Panc1 (cell line): ENCODE data around the gene LRRC3. TPM values are rescaled to one million over a fixed set of nuclear protein-coding genes. Genes with fewer than 3 reads are reported as not detected.

ENCODE experiments used
- ATAC-seq: fragments of 200-7000 bp; cut with Tn5 transposase; 2 replicates; pipeline ENCODE4 v1.9.1; 2020; ENCODE audit warnings: mild to moderate bottlenecking, moderate library complexity
- BruUV-seq: library from RNA; stranded (reverse); fragments of 400-500 nt; replicated peaks from 2 replicates; lab custom pipeline; 2021; lab: Mats Ljungman, UMichigan
- CTCF ChIA-PET: fragments of 300-600 bp; sonication (Branson Sonifier 250); formaldehyde crosslinking; loops from one replicate; lab custom pipeline; 2022; ENCODE audit warnings: antibody characterized with exemption; lab: Charles Lee
- POLR2A ChIA-PET: fragments of 300-600 bp; sonication (Branson Sonifier 250); formaldehyde crosslinking; loops from one replicate; lab custom pipeline; 2022; ENCODE audit warnings: antibody characterized with exemption; lab: Charles Lee
- DNase-seq: peaks from one replicate; pipeline ENCODE4 v3.0.0-alpha.2; 2010; ENCODE audit warnings: low read depth, low spot score
- H3K27ac ChIP-seq: 2 replicates; pipeline ENCODE4 v1.5.1; 2011; ENCODE audit warnings: mild to moderate bottlenecking, low read length, inconsistent platforms
- H3K27me3 ChIP-seq: fragments of 200-500 bp; sonication (Bioruptor generic); 2 replicates; pipeline ENCODE4 v1.6.0; 2014; ENCODE audit warnings: low read length, inconsistent platforms; ENCODE audit not compliant: control insufficient read depth, insufficient read depth
- H3K36me3 ChIP-seq: fragments of 200-500 bp; sonication (Bioruptor generic); 2 replicates; pipeline ENCODE4 v1.5.1; 2014; ENCODE audit warnings: inconsistent platforms, mild to moderate bottlenecking, low read length, moderate library complexity; ENCODE audit not compliant: control insufficient read depth, insufficient read depth
- H3K4me1 ChIP-seq: 2 replicates; pipeline ENCODE4 v1.5.1; 2011; ENCODE audit warnings: inconsistent platforms, mild to moderate bottlenecking, low read length, moderate library complexity; ENCODE audit not compliant: control insufficient read depth, insufficient read depth
- H3K4me3 ChIP-seq, 2 experiments: 2 replicates each; pipeline ENCODE4 v1.5.1; 2011 to 2012; ENCODE audit warnings: low read depth in 2 of 2, low read length in 2 of 2, mild to moderate bottlenecking in 2 of 2, inconsistent platforms in 1 of 2, moderate library complexity in 1 of 2
- H3K9me3 ChIP-seq: fragments of 200-500 bp; sonication (Bioruptor generic); 2 replicates; pipeline ENCODE4 v1.5.1; 2014; ENCODE audit warnings: low read depth, mild to moderate bottlenecking, inconsistent platforms, low read length, moderate library complexity; ENCODE audit not compliant: control insufficient read depth, insufficient read depth
- POLR2AphosphoS5 ChIP-seq: IDR thresholded peaks from 2 replicates; pipeline ENCODE4 v1.6.1; 2012; ENCODE audit warnings: mild to moderate bottlenecking, low read depth, low read length, moderate library complexity
- SIN3A ChIP-seq: IDR thresholded peaks from 2 replicates; pipeline ENCODE4 v1.6.1; 2012; ENCODE audit warnings: low read depth, mild to moderate bottlenecking, low read length, moderate library complexity, borderline replicate concordance; ENCODE audit not compliant: insufficient read depth
- TCF7L2 ChIP-seq: IDR thresholded peaks from 2 replicates; pipeline ENCODE4 v1.6.1; 2011; ENCODE audit warnings: mild to moderate bottlenecking, low read depth, low read length, inconsistent platforms
- in situ Hi-C: cut with HindIII; loops from 2 replicates; pipeline ENCODE4 v1.10.0; 2016; ENCODE audit warnings: low sequenced_read_pairs, low pct_unique_long_range_greater_than_20kb
- intact Hi-C: fragments of 100-400 bp; cut with micrococcal nuclease; formaldehyde crosslinking; loops from one replicate; pipeline ENCODE4 v1.10.0; 2022; ENCODE audit not compliant: unreplicated experiment
- total RNA-seq: library from RNA; stranded (reverse); gene quantifications from one replicate; pipeline ENCODE4 v1.2.1, GENCODE V29; 2021; ENCODE audit not compliant: unreplicated experiment
- TF ChIP-seq, protein P1 (sequence below), 2 experiments: IDR thresholded peaks; 2 replicates each; pipeline ENCODE4 v1.6.1; 2011 to 2012; ENCODE audit warnings: low read depth in 2 of 2, control low read depth in 1 of 2, low read length in 1 of 2, mild to moderate bottlenecking in 1 of 2, moderate library complexity in 1 of 2; ENCODE audit not compliant: insufficient read depth in 1 of 2
- TF ChIP-seq, protein P2 (sequence below): fragments of 450-650 bp; IDR thresholded peaks from 2 replicates; pipeline ENCODE4 v1.5.1; 2017; ENCODE audit warnings: mild to moderate bottlenecking

Gene LRRC3
- total RNA-seq, 1 experiment from 2014 or later = 3.3 TPM

- H3K27ac ChIP-seq = no peak overlapping the region
- no TSS peak for BruUV-seq
- no peaks in the 10 kb centered on the region for H3K36me3 ChIP-seq
- H3K27me3 ChIP-seq = no peaks in the 10 kb centered on the region
- TF ChIP-seq SIN3A = no peak
- TF ChIP-seq, protein P1, sequence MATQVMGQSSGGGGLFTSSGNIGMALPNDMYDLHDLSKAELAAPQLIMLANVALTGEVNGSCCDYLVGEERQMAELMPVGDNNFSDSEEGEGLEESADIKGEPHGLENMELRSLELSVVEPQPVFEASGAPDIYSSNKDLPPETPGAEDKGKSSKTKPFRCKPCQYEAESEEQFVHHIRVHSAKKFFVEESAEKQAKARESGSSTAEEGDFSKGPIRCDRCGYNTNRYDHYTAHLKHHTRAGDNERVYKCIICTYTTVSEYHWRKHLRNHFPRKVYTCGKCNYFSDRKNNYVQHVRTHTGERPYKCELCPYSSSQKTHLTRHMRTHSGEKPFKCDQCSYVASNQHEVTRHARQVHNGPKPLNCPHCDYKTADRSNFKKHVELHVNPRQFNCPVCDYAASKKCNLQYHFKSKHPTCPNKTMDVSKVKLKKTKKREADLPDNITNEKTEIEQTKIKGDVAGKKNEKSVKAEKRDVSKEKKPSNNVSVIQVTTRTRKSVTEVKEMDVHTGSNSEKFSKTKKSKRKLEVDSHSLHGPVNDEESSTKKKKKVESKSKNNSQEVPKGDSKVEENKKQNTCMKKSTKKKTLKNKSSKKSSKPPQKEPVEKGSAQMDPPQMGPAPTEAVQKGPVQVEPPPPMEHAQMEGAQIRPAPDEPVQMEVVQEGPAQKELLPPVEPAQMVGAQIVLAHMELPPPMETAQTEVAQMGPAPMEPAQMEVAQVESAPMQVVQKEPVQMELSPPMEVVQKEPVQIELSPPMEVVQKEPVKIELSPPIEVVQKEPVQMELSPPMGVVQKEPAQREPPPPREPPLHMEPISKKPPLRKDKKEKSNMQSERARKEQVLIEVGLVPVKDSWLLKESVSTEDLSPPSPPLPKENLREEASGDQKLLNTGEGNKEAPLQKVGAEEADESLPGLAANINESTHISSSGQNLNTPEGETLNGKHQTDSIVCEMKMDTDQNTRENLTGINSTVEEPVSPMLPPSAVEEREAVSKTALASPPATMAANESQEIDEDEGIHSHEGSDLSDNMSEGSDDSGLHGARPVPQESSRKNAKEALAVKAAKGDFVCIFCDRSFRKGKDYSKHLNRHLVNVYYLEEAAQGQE (IDR thresholded peaks at IDR 0.05; ENCODE audit: insufficient read depth in 1 of 2, low read depth in 2 of 2, low read length in 1 of 2) = no peak
- no peak for TF ChIP-seq POLR2AphosphoS5
- TF ChIP-seq TCF7L2 = no peak
- TF ChIP-seq, protein P2, sequence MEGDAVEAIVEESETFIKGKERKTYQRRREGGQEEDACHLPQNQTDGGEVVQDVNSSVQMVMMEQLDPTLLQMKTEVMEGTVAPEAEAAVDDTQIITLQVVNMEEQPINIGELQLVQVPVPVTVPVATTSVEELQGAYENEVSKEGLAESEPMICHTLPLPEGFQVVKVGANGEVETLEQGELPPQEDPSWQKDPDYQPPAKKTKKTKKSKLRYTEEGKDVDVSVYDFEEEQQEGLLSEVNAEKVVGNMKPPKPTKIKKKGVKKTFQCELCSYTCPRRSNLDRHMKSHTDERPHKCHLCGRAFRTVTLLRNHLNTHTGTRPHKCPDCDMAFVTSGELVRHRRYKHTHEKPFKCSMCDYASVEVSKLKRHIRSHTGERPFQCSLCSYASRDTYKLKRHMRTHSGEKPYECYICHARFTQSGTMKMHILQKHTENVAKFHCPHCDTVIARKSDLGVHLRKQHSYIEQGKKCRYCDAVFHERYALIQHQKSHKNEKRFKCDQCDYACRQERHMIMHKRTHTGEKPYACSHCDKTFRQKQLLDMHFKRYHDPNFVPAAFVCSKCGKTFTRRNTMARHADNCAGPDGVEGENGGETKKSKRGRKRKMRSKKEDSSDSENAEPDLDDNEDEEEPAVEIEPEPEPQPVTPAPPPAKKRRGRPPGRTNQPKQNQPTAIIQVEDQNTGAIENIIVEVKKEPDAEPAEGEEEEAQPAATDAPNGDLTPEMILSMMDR = no peak
- POLR2A ChIA-PET = no interaction called here
- CTCF ChIA-PET = no interaction called here
- no peak for DNase-seq
- no peaks in the 10 kb centered on the region for H3K4me1 ChIP-seq
- in situ Hi-C loops = no loop called here
- no peak overlapping the region for H3K4me3 ChIP-seq
- intact Hi-C loops = no loop called here
- H3K9me3 ChIP-seq = no peaks in the 10 kb centered on the region
- no peak for ATAC-seq
Measured at GRCh38 chr21:44496564-44497550, 41.5 kb downstream of the LRRC3 start.

GRCh38 chr21:44497703-44498126 lies 42.4 kb downstream of the LRRC3 start:
- no peak for ATAC-seq
- H3K4me1 ChIP-seq = no peaks in the 10 kb centered on the region
- ChIA-PET POLR2A (no interaction called here), CTCF (no interaction called here)
- no peak for DNase-seq
- in situ Hi-C loops = no loop called here
- no peaks in the 10 kb centered on the region for H3K9me3 ChIP-seq
- no peaks in the 10 kb centered on the region for H3K27me3 ChIP-seq
- H3K4me3 ChIP-seq = no peak overlapping the region
- intact Hi-C loops = no loop called here
- H3K36me3 ChIP-seq = no peaks in the 10 kb centered on the region
- no TSS peak for BruUV-seq
- no peak overlapping the region for H3K27ac ChIP-seq
- TF ChIP-seq TCF7L2 (no peak), SIN3A (no peak)
- TF ChIP-seq, protein P2 = no peak
